Keratinocyte (primary cell): Measurements from ENCODE around the gene PMIS2. TPM values are rescaled to one million over a fixed set of nuclear protein-coding genes. Genes with fewer than 3 reads are reported as not detected.

Experiments used
- DNase-seq: peaks from one replicate; pipeline ENCODE4 v3.0.0-alpha.2; 2011; ENCODE audit warnings: low read depth, missing footprints, low spot score
- FAIRE-seq: peaks from 2 replicates; lab custom pipeline; 2011; peaks lifted over from hg19 to GRCh38; lab: Jason Lieb, UNC
- H2AFZ ChIP-seq: 2 replicates; pipeline ENCODE4 v1.6.0; 2012; ENCODE audit warnings: low read length, control low read depth, inconsistent platforms; ENCODE audit not compliant: control insufficient read depth
- H3K27ac ChIP-seq: 2 replicates; pipeline ENCODE4 v1.5.1; 2011; ENCODE audit warnings: low read length; ENCODE audit not compliant: control insufficient read depth, insufficient read depth
- H3K27me3 ChIP-seq: 3 replicates; pipeline ENCODE4 v1.6.0; 2011; ENCODE audit warnings: low read length; ENCODE audit not compliant: control insufficient read depth, insufficient read depth; ENCODE audit errors: extremely low read depth
- H3K36me3 ChIP-seq, 2 experiments: 2 replicates in 1 of 2; 3 replicates in 1 of 2; pipeline ENCODE4 v1.5.1; 2011; ENCODE audit warnings: low read length in 2 of 2, mild to moderate bottlenecking in 1 of 2; ENCODE audit not compliant: control insufficient read depth in 2 of 2, insufficient read depth in 2 of 2; ENCODE audit errors: extremely low read depth in 1 of 2
- H3K4me1 ChIP-seq: 3 replicates; pipeline ENCODE4 v1.5.1; 2011; ENCODE audit warnings: low read length; ENCODE audit not compliant: control insufficient read depth, insufficient read depth; ENCODE audit errors: extremely low read depth
- H3K4me2 ChIP-seq: 3 replicates; pipeline ENCODE4 v1.6.0; 2011; ENCODE audit warnings: low read depth, low read length; ENCODE audit not compliant: control insufficient read depth, insufficient read depth; ENCODE audit errors: extremely low read depth
- H3K4me3 ChIP-seq, 3 experiments: fragments of 200-600 bp in 1 of 3; sonication (generic) in 1 of 3; 2 replicates in 2 of 3; 3 replicates in 1 of 3; pipeline ENCODE4 v1.5.1; 2011 to 2016; ENCODE audit warnings: low read length in 3 of 3, mild to moderate bottlenecking in 3 of 3, control low read depth in 2 of 3, inconsistent platforms in 1 of 3, low read depth in 1 of 3, mixed read lengths in 1 of 3, mixed run types in 1 of 3, moderate library complexity in 1 of 3; ENCODE audit not compliant: control insufficient read depth in 2 of 3, insufficient read depth in 2 of 3; ENCODE audit errors: extremely low read depth in 1 of 3
- H3K79me2 ChIP-seq: 2 replicates; pipeline ENCODE4 v1.6.0; 2012; ENCODE audit warnings: low read length; ENCODE audit not compliant: control insufficient read depth, insufficient read depth
- H3K9ac ChIP-seq: 3 replicates; pipeline ENCODE4 v1.6.0; 2011; ENCODE audit warnings: low read length; ENCODE audit not compliant: control insufficient read depth, insufficient read depth; ENCODE audit errors: extremely low read depth
- H3K9me1 ChIP-seq: 3 replicates; pipeline ENCODE4 v1.6.0; 2011; ENCODE audit warnings: low read length; ENCODE audit not compliant: control insufficient read depth, insufficient read depth; ENCODE audit errors: extremely low read depth
- H3K9me3 ChIP-seq: 2 replicates; pipeline ENCODE4 v1.5.1; 2012; ENCODE audit warnings: low read depth, low read length; ENCODE audit not compliant: control insufficient read depth
- H4K20me1 ChIP-seq: 3 replicates; pipeline ENCODE4 v1.6.0; 2011; ENCODE audit warnings: low read length; ENCODE audit not compliant: control insufficient read depth, insufficient read depth; ENCODE audit errors: extremely low read depth
- CTCF ChIP-seq, 3 experiments: IDR thresholded peaks in 1 of 3; conservative IDR thresholded peaks in 1 of 3; optimal IDR thresholded peaks in 1 of 3; 2 replicates in 2 of 3; 3 replicates in 1 of 3; pipeline versions ENCODE3 to v1.5.1; 2011; ENCODE audit warnings: low read length in 3 of 3, mild to moderate bottlenecking in 3 of 3, moderate library complexity in 2 of 3, control low read depth in 1 of 3, inconsistent platforms in 1 of 3; ENCODE audit not compliant: insufficient read depth in 2 of 3; ENCODE audit errors: extremely low read depth in 1 of 3
- EZH2 ChIP-seq: IDR thresholded peaks from one replicate; pipeline ENCODE4 v1.6.1; 2012; ENCODE audit warnings: inconsistent platforms, mild to moderate bottlenecking, low read length, moderate library complexity
- dilution Hi-C: fragments of 300-500 bp; cut with MboI; formaldehyde crosslinking; loops from one replicate; pipeline ENCODE4 v1.7.0; 2020; ENCODE audit warnings: low sequenced_read_pairs; ENCODE audit not compliant: extremely low pct_ligation_motif_present
- polyA plus RNA-seq, 5 experiments: library from polyadenylated mRNA; depleted of rRNA in 3 of 5; stranded (reverse) in 3 of 5; stranded (forward) in 1 of 5; unstranded in 1 of 5; fragments of >200 nt; gene quantifications; 1 replicate in 1 of 5; 2 replicates in 3 of 5; 3 replicates in 1 of 5; pipeline versions ENCODE4 v1.2.1 to v1.2.3, GENCODE V29; 2011 to 2012; ENCODE audit warnings: missing spikeins in 2 of 5, low read depth in 1 of 5, low replicate concordance in 1 of 5

The PMIS2 gene
- polyA plus RNA-seq, 1 donor (not counting 4 experiments of a cell fraction or from before 2014, with no cell fraction given), result not detected

- Histone ChIP-seq H3K4me3 (peak overlapping the region; percentile 87 to 96 (median 90)), H3K9ac (peak overlapping the region; percentile 93), H3K27me3 (no peaks in the 10 kb centered on the region), H3K9me3 (no peaks in the 10 kb centered on the region), H3K9me1 (no peaks in the 10 kb centered on the region), H3K36me3 (peaks cover 9 to 13% of the 10 kb centered on the region in 2 experiments), H3K79me2 (peaks cover 32% of the 10 kb centered on the region), H3K4me1 (peaks cover 15% of the 10 kb centered on the region), H4K20me1 (no peaks in the 10 kb centered on the region), H2AFZ (peak overlapping the region; percentile 87), H3K27ac (peak overlapping the region; percentile 88), H3K4me2 (peak overlapping the region; percentile 98)
- DNase-seq (no peak), FAIRE-seq (peak; percentile 20)
- no peak for TF ChIP-seq CTCF (optimal IDR thresholded peaks at IDR 0.05 in 1 of 3, IDR thresholded peaks at IDR 0.05 in 1 of 3, conservative IDR thresholded peaks at IDR 0.05 in 1 of 3; ENCODE audit: extremely low read depth in 1 of 3, insufficient read depth in 2 of 3, low read length in 3 of 3)
- TF ChIP-seq EZH2, result no peak
- dilution Hi-C loops, result no loop called here
Observed at GRCh38 chr19:35545855-35546381, 40.1 kb upstream of the PMIS2 start.

- DNase-seq, result no peak
- Histone ChIP-seq H3K9me1 (no peaks in the 10 kb centered on the region), H3K79me2 (peaks cover 32% of the 10 kb centered on the region), H3K4me1 (peaks cover 15% of the 10 kb centered on the region), H3K27me3 (no peaks in the 10 kb centered on the region), H3K27ac (peak overlapping the region; percentile 88), H3K9me3 (no peaks in the 10 kb centered on the region), H3K9ac (peak overlapping the region; percentile 93), H2AFZ (no peak overlapping the region), H4K20me1 (no peaks in the 10 kb centered on the region), H3K4me2 (peak overlapping the region; percentile 98), H3K4me3 (peak overlapping the region; percentile 87 to 96 (median 90)), H3K36me3 (peaks cover 11 to 14% of the 10 kb centered on the region in 2 experiments)
- FAIRE-seq, result no peak
- dilution Hi-C loops, result no loop called here
- TF ChIP-seq EZH2, result no peak
- TF ChIP-seq CTCF (optimal IDR thresholded peaks at IDR 0.05 in 1 of 3, IDR thresholded peaks at IDR 0.05 in 1 of 3, conservative IDR thresholded peaks at IDR 0.05 in 1 of 3; ENCODE audit: extremely low read depth in 1 of 3, insufficient read depth in 2 of 3, low read length in 3 of 3), result no peak
Observed at GRCh38 chr19:35546532-35546931, 39.4 kb upstream of the PMIS2 start.
